HG03469 (cell line): ENCODE results near the gene NAV1.
"Not testable (repeated sequence)": the region's sequence is repeated elsewhere in the genome, so short reads cannot be mapped to it uniquely, and the experiment has no call there.

Experiments used
- ATAC-seq: cut with Tn5 transposase; IDR thresholded peaks from one replicate; pipeline ENCODE4 v1.9.1; 2021; ENCODE audit warnings: mild to moderate bottlenecking, moderate library complexity, moderate number of reproducible peaks; ENCODE audit not compliant: unreplicated experiment

Gene NAV1

GRCh38 chr1:201517631-201518030 is 21.3 kb upstream of the NAV1 start:
- no peak for ATAC-seq

- ATAC-seq = no peak
These were observed 20.9 kb upstream of the NAV1 start for GRCh38 chr1:201518071-201518470.

GRCh38 chr1:201520046-201520575 is 18.8 kb upstream of the NAV1 start:
- not testable (repeated sequence) for ATAC-seq

- ATAC-seq = no peak
These were observed 13.6 kb upstream of the NAV1 start for GRCh38 chr1:201525193-201525778.

- no peak for ATAC-seq
These were observed 11.0 kb upstream of the NAV1 start for GRCh38 chr1:201527879-201528278.

- no peak for ATAC-seq
These were observed 10.2 kb upstream of the NAV1 start for GRCh38 chr1:201528631-201529252.

GRCh38 chr1:201530741-201531531 is 8.0 kb upstream of the NAV1 start:
- no peak for ATAC-seq

- no peak for ATAC-seq
These were observed 7.1 kb upstream of the NAV1 start for GRCh38 chr1:201531551-201532425.

- no peak for ATAC-seq
These were observed 5.1 kb upstream of the NAV1 start for GRCh38 chr1:201533836-201534235.

- ATAC-seq = no peak
These were observed 3.6 kb upstream of the NAV1 start for GRCh38 chr1:201535046-201535918.

GRCh38 chr1:201535919-201536245 is 3.0 kb upstream of the NAV1 start:
- ATAC-seq = no peak

- no peak for ATAC-seq
These were observed 2.4 kb upstream of the NAV1 start for GRCh38 chr1:201536558-201536957.

- ATAC-seq = no peak
These were observed 1.9 kb upstream of the NAV1 start for GRCh38 chr1:201537028-201537427.

- no peak for ATAC-seq
These were observed 1.5 kb upstream of the NAV1 start for GRCh38 chr1:201537467-201537866.

- ATAC-seq = no peak
These were observed 876 bp upstream of the NAV1 start for GRCh38 chr1:201537891-201538611.

GRCh38 chr1:201539561-201540431 is 869 bp downstream of the NAV1 start:
- no peak for ATAC-seq

GRCh38 chr1:201540846-201541735 is 2.2 kb downstream of the NAV1 start:
- ATAC-seq = no peak
